HCT116 (cell line): Measurements from ENCODE around the gene MAP4K1. TPM values are rescaled to one million over a fixed set of nuclear protein-coding genes. Genes with fewer than 3 reads are reported as not detected.

Experiments used
- ATAC-seq: fragments of 200-7000 bp; cut with Tn5 transposase; 2 replicates; pipeline ENCODE4 v1.9.1; 2020; ENCODE audit warnings: mild to moderate bottlenecking, moderate library complexity
- BruUV-seq: library from RNA; stranded (reverse); fragments of 400-500 nt; replicated peaks from 2 replicates; lab custom pipeline; 2021; lab: Mats Ljungman, UMichigan
- CTCF ChIA-PET: fragments of 300-600 bp; sonication (Branson Sonifier 250); formaldehyde crosslinking; loops from one replicate; lab custom pipeline; 2021; ENCODE audit warnings: antibody characterized with exemption; lab: Charles Lee
- POLR2A ChIA-PET: fragments of 300-600, 350-600 bp; sonication (Branson Sonifier 250); formaldehyde crosslinking; loops from one replicate; lab custom pipeline; 2021; ENCODE audit warnings: antibody characterized with exemption; lab: Charles Lee
- RAD21 ChIA-PET, 2 experiments: fragments of 300-600 bp; sonication (Branson Sonifier 250); formaldehyde crosslinking; loops; one replicate each; lab custom pipeline; 2023; ENCODE audit warnings: low total read pairs in 2 of 2; ENCODE audit not compliant: uncharacterized antibody in 2 of 2, unreplicated experiment in 2 of 2, low non-redundant PET in 1 of 2; lab: Charles Lee
- DNase-seq: peaks from one replicate; pipeline ENCODE4 v3.0.0-alpha.2; 2010; ENCODE audit warnings: low read depth, low spot score
- H2AFZ ChIP-seq: fragments of 200-600 bp; shearing (Covaris generic), sonication (generic); 2 replicates; pipeline ENCODE4 v1.6.1; 2017; ENCODE audit warnings: low read depth, mixed run types, mixed read lengths, antibody characterized with exemption, low read length; ENCODE audit not compliant: poor library complexity, severe bottlenecking
- H3K27ac ChIP-seq: 2 replicates; pipeline ENCODE4 v1.5.1; 2012; ENCODE audit warnings: low read depth, low read length
- H3K27me3 ChIP-seq: fragments of 200-600 bp; sonication (generic); 2 replicates; pipeline ENCODE4 v1.6.1; 2016; ENCODE audit warnings: mixed run types, low read length, mixed read lengths; ENCODE audit not compliant: insufficient read depth
- H3K36me3 ChIP-seq, 2 experiments: fragments of 200-500 bp in 1 of 2; fragments of 200-600 bp in 1 of 2; sonication (Bioruptor generic) in 1 of 2; sonication (generic) in 1 of 2; 2 replicates each; pipeline versions ENCODE4 v1.5.1 to v1.6.1; 2014 to 2016; ENCODE audit warnings: low read length in 2 of 2, inconsistent platforms in 1 of 2, mixed read lengths in 1 of 2, mixed run types in 1 of 2; ENCODE audit not compliant: insufficient read depth in 2 of 2, control insufficient read depth in 1 of 2
- H3K4me1 ChIP-seq, 2 experiments: fragments of 200-600 bp in 1 of 2; sonication (generic) in 1 of 2; 2 replicates each; pipeline versions ENCODE4 v1.5.1 to v1.6.1; 2012 to 2017; ENCODE audit warnings: low read length in 2 of 2, inconsistent platforms in 1 of 2, mild to moderate bottlenecking in 1 of 2, mixed read lengths in 1 of 2, mixed run types in 1 of 2, moderate library complexity in 1 of 2; ENCODE audit not compliant: insufficient read depth in 2 of 2, control insufficient read depth in 1 of 2
- H3K4me2 ChIP-seq: fragments of 200-600 bp; sonication (generic); 2 replicates; pipeline ENCODE4 v1.6.1; 2017; ENCODE audit warnings: mixed run types, low read length, mixed read lengths
- H3K4me3 ChIP-seq, 2 experiments: fragments of 200-600 bp in 1 of 2; sonication (generic) in 1 of 2; replicated peaks in 1 of 2; 2 replicates each; pipeline ENCODE4 v1.5.1; 2011 to 2016; ENCODE audit warnings: low read length in 2 of 2, control low read depth in 1 of 2, low read depth in 1 of 2, mild to moderate bottlenecking in 1 of 2, mixed read lengths in 1 of 2, mixed run types in 1 of 2
- H3K79me2 ChIP-seq: fragments of 200-600 bp; sonication (generic); 2 replicates; pipeline ENCODE4 v1.6.1; 2017; ENCODE audit warnings: mild to moderate bottlenecking, mixed run types, low read length, moderate library complexity, mixed read lengths; ENCODE audit not compliant: insufficient read depth
- H3K9ac ChIP-seq: fragments of 200-600 bp; sonication (generic); 2 replicates; pipeline ENCODE4 v1.6.1; 2016; ENCODE audit warnings: low read length, mixed read lengths
- H3K9me2 ChIP-seq: fragments of 200-600 bp; sonication (generic), shearing (Covaris generic); 2 replicates; pipeline ENCODE4 v1.6.1; 2017; ENCODE audit warnings: mixed run types, mild to moderate bottlenecking, moderate library complexity; ENCODE audit not compliant: insufficient read depth
- H3K9me3 ChIP-seq, 2 experiments: fragments of 200-500 bp in 1 of 2; fragments of 200-600 bp in 1 of 2; sonication (Bioruptor generic) in 1 of 2; sonication (generic) in 1 of 2; 2 replicates each; pipeline ENCODE4 v1.6.1; 2014 to 2017; ENCODE audit warnings: low read length in 2 of 2, mixed read lengths in 2 of 2, inconsistent platforms in 1 of 2, low read depth in 1 of 2, mild to moderate bottlenecking in 1 of 2, mixed run types in 1 of 2, moderate library complexity in 1 of 2; ENCODE audit not compliant: control insufficient read depth in 1 of 2, insufficient read depth in 1 of 2
- H4K20me1 ChIP-seq: fragments of 200-600 bp; sonication (generic), shearing (Covaris generic); 2 replicates; pipeline ENCODE4 v1.6.1; 2017; ENCODE audit warnings: mixed run types, mild to moderate bottlenecking, moderate library complexity; ENCODE audit not compliant: insufficient read depth
- ELF1 ChIP-seq: IDR thresholded peaks from 2 replicates; pipeline ENCODE4 v1.6.1; 2012; ENCODE audit warnings: low read depth, borderline replicate concordance
- EZH2phosphoT487 ChIP-seq: fragments of 200-600 bp; IDR thresholded peaks from 2 replicates; pipeline ENCODE4 v1.6.1; 2018; ENCODE audit warnings: antibody characterized with exemption, borderline replicate concordance
- JUND ChIP-seq: IDR thresholded peaks from 2 replicates; pipeline ENCODE4 v1.6.1; 2012
- SP1 ChIP-seq: IDR thresholded peaks from 2 replicates; pipeline ENCODE4 v1.6.1; 2012; ENCODE audit warnings: low read depth
- ZBTB33 ChIP-seq: IDR thresholded peaks from 2 replicates; pipeline ENCODE4 v1.6.1; 2011; ENCODE audit warnings: mild to moderate bottlenecking, low read length, moderate library complexity; ENCODE audit not compliant: insufficient replicate concordance; ENCODE audit errors: extremely low read depth
- ZFX ChIP-seq: fragments of 450-650 bp; IDR thresholded peaks from 2 replicates; pipeline ENCODE4 v1.6.1; 2017
- intact Hi-C: fragments of 100-400 bp; cut with micrococcal nuclease; formaldehyde crosslinking; loops from 2 replicates; pipeline ENCODE4 v1.10.0; 2022
- total RNA-seq: library from RNA; stranded (reverse); gene quantifications from one replicate; pipeline ENCODE4 v1.2.1, GENCODE V29; 2021; ENCODE audit not compliant: unreplicated experiment
- TF ChIP-seq, protein P1 (sequence below), 3 experiments: fragments of 200-600 bp in 1 of 3; sonication (generic) in 1 of 3; IDR thresholded peaks in 2 of 3; conservative IDR thresholded peaks in 1 of 3; 2 replicates each; pipeline ENCODE4 v1.5.1; 2012 to 2017; ENCODE audit warnings: low read depth in 2 of 3, low read length in 2 of 3, antibody characterized with exemption in 1 of 3, borderline replicate concordance in 1 of 3, control low read depth in 1 of 3, mild to moderate bottlenecking in 1 of 3, mixed read lengths in 1 of 3, mixed run types in 1 of 3, moderate library complexity in 1 of 3; ENCODE audit not compliant: insufficient read depth in 1 of 3

MAP4K1 gene
- total RNA-seq, 1 experiment from 2014 or later: 9.1 TPM

DNA sequence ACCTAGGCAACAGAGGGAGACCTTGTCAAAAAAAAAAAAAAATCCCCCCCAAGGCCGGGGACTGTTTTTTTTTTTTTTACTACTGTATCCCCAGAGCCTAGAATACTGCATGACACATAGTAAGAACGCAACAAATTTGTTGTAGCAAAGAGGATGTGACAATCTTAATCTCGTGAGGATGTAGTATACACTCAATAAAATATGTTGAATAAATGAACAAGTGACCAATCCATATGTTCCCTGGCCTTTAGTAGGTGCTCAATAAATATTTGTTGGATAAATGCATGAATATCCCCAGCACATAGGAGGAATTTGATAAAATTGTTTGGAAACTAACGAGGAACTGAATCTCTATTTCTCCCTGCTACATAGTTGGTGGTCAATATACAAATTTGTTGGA lies 75.7 kb downstream of the MAP4K1 start:
- ChIA-PET POLR2A (no interaction called here), RAD21 (no interaction called here), CTCF (no interaction called here)
- no peak overlapping the region for H3K27ac ChIP-seq
- no peaks in the 10 kb centered on the region for H3K36me3 ChIP-seq
- H4K20me1 ChIP-seq: no peaks in the 10 kb centered on the region
- H3K9ac ChIP-seq: no peak overlapping the region
- no peak overlapping the region for H3K4me2 ChIP-seq
- H3K79me2 ChIP-seq: no peaks in the 10 kb centered on the region
- ATAC-seq: no peak
- DNase-seq: no peak
- no TSS peak for BruUV-seq
- intact Hi-C loops: no loop called here
- H3K9me3 ChIP-seq: no peaks in the 10 kb centered on the region; a peak in 1 of 4 replicates
- no peaks in the 10 kb centered on the region for H3K9me2 ChIP-seq
- H3K4me1 ChIP-seq: peaks cover 10 to 21% of the 10 kb centered on the region in 2 experiments
- TF ChIP-seq, protein P1, sequence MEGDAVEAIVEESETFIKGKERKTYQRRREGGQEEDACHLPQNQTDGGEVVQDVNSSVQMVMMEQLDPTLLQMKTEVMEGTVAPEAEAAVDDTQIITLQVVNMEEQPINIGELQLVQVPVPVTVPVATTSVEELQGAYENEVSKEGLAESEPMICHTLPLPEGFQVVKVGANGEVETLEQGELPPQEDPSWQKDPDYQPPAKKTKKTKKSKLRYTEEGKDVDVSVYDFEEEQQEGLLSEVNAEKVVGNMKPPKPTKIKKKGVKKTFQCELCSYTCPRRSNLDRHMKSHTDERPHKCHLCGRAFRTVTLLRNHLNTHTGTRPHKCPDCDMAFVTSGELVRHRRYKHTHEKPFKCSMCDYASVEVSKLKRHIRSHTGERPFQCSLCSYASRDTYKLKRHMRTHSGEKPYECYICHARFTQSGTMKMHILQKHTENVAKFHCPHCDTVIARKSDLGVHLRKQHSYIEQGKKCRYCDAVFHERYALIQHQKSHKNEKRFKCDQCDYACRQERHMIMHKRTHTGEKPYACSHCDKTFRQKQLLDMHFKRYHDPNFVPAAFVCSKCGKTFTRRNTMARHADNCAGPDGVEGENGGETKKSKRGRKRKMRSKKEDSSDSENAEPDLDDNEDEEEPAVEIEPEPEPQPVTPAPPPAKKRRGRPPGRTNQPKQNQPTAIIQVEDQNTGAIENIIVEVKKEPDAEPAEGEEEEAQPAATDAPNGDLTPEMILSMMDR (IDR thresholded peaks at IDR 0.05 in 2 of 3, conservative IDR thresholded peaks at IDR 0.05 in 1 of 3; ENCODE audit: borderline replicate concordance in 1 of 3, insufficient read depth in 1 of 3, low read depth in 2 of 3, low read length in 2 of 3): no peak
- TF ChIP-seq SP1 (no peak), EZH2phosphoT487 (no peak), ELF1 (no peak), ZBTB33 (no peak), JUND (no peak), ZFX (no peak)
- no peak overlapping the region for H3K4me3 ChIP-seq
- no peaks in the 10 kb centered on the region for H3K27me3 ChIP-seq
- no peak overlapping the region for H2AFZ ChIP-seq
